Hematopoietic multipotent progenitor cell treated with erythropoietin and hydrocortisone succinate and interleukin-3 and kit ligand, for 6 days (in vitro differentiated cells): ENCODE measurements around the gene ITGA2.

Experiments used
- DNase-seq: peaks from one replicate; pipeline ENCODE4 v3.0.0-alpha.2; 2015

Gene ITGA2

DNA sequence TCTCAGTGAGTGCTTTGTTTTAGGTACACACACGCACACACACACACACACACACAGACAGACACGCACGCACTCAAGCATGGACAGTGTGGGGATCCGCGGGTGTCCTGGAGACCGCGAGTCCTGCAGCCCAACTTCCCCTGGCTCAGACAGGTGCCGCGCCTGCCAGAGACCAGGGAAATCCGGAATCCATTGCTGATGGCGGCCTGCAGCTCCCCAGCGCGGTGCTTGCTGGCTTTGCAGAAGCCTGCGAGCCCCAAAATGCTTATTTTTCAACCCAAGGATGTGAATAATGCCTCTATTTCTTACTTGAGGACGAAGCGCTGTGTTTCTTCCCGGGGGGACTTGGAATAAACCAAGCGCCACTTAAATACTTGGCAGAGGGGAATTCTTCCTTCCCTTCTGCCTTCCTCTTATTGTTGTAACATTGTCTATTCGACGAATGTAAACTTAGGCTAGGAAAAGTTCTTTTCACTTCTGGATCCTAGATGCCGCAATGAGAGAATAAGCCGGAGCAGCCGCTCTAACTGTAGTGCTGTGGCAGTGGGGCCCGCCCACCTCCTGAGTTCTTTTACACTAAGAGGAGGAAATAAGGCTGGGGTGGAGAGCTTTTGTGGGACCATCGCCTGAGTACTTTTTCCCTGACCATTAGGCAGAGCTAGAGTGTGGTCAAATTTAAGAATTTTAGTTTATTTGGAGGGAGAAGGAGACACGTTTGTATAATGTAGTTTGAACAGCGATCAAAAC is 802 bp downstream of the ITGA2 start:
- peak; percentile 36 for DNase-seq

DNA sequence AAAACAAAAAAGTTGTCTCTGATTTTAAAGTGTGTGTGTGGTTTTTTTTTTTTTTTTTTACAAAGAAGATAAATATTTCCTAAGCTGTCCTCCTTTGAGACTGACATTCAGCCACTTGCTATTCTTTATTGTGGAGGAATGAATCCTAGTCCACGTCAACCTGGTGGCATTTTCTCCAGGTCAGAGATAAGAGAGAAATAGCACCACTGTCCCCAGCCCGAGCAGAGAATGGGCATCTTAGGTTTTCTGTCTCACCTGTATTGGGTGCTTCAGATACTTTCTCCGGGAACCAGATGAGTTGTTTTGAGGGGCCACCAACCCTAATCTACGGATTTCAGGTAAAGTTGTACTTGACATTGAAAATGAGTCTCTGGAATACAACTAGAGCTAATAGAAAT is 1.4 kb downstream of the ITGA2 start:
- DNase-seq, result no peak

DNA sequence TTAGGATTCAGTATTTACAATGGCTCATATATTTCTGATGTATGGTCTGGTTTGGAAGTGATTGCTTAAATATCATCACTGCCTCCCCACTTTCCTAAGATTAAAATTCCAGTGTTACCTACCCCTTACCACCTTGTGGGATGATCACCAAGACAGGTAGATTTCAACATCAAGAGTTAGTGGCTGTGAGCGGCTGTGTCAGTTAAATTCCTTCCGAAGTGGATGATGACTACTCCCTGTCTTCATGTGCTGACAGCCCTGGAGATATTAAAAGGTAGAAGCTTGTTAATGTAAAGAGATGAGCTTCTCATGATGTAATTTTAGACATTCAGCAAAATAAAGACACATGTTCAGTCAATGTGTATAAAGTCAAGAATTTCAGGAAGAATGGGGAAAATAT is 4.2 kb downstream of the ITGA2 start:
- no peak for DNase-seq

DNA sequence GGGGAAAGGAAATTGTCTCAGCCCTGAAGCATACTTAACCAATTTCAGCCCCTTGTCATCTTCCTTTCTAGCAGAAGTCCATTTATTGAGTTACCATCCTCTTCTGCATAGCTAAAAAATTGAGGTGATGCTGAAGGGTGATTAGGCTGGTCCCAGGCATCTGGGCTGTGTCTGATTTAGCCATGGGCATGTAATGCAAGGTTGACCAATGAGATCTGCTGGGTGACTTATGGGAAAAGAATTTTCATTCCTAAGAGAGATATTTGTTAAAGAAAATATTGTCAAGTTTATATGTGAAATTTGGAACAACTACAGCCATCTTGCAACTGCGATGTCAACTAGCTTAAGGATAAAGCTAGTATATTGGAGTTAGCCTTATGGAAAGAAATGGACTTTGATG is 5.1 kb downstream of the ITGA2 start:
- DNase-seq, result no peak

DNA sequence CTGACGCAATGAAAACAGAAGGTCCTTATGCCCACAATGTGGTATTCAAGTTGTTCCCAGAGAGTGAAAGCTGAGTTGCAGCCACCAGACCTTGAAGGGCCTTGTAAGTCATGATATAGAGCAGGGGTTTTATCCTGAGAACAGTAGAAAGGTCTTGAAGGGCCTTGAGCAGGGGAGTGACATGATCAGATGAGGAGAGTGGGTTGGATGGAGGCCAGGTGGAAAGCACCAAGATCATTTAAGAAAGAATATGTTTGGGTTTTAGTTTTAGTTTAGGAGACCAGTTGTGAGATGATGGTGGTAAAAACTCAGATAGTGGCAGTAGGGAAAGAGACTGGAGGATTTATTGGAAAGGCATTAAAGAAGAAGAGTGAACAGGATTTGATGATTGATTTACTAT is 5.9 kb downstream of the ITGA2 start:
- DNase-seq, result no peak

DNA sequence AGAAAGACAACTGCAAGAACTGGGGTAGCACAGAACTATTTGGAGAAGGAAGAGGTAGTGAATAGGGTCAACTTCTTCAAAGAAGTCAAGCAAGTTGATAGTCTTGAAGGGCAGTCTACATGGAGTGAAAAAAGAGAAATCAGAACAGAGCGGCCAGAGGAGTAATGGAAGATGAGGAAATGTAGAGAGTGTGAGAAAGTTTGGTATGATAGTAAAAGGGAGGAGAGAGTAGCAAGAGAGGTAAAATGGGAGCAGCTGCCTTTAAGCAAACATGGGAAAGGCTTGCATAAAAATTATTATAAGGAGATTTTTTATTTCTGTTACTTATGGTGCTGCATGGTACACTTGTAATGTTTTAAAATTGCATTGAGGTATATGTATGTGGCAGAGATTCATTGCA is 6.8 kb downstream of the ITGA2 start:
- DNase-seq, result no peak

DNA sequence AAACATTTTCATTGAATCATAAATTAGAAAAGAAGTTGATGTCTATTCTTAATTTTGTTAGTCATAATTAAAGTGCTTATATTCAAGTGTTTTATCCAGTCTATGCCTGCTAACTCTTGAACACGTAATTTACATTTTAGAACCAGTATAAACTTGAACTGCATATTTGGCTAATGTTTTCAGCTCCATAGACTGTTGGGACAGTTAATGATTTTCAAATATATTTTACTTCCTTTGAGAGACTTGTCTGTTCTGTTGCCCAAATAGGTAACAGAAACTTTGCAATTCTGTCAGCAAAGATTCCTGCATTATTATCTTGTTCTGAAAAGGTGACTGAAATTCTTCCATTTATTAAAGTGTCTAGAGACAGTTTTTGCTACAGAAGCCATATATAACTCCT is 7.8 kb downstream of the ITGA2 start:
- no peak for DNase-seq

DNA sequence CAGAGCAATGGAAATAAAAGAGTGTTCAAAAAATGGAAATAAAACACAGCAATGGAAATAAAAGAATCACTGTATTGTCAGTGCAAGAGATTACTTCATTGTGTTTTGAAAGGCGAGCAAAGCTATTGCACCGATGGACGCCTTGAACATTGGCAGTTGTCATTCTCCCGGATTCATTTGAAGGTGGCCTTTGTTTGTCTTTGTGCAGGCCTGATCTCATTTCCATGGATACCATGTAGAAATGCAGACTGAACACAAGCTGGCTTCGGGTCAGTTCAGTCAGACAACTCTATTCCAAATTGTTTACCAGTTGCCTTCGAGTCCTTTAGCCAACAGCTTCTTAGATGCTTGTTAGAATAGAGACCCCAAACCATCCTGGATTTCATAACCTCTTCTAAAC is 8.3 kb downstream of the ITGA2 start:
- DNase-seq, result no peak

DNA sequence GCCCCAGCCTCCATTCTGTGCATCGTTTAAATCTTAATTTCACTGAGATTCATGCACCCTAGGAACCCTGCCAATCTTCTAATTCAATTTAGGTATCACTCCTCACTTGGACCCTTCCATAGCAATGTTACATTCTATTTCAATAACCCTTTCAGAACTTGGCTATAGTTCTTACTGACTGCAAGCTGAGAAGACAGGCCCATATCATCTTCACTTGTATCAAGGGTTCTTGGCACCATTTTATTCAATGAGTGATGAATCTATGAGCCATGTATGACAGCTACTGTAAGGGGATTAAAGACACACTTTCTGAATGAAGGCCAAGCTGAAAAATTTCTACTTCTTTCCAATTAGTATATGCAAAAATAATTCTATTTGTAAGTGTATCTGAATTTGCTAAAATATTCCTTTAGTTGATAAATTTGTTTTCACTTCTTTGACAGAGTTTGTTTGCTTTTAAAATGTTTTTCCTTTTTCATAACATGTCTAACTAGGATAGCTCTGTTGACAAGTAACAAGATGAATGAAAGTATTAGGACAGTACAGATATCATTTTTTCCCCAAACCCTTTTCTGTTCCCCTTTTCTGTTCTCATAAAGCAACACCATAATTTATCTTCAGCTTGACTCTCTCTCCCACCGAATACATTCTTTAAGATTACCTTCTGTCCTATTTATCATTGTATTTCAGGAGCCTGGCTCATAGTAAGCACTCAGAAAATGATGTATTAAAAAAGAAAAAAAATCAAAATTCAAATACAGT is 9.6 kb downstream of the ITGA2 start:
- no peak for DNase-seq

DNA sequence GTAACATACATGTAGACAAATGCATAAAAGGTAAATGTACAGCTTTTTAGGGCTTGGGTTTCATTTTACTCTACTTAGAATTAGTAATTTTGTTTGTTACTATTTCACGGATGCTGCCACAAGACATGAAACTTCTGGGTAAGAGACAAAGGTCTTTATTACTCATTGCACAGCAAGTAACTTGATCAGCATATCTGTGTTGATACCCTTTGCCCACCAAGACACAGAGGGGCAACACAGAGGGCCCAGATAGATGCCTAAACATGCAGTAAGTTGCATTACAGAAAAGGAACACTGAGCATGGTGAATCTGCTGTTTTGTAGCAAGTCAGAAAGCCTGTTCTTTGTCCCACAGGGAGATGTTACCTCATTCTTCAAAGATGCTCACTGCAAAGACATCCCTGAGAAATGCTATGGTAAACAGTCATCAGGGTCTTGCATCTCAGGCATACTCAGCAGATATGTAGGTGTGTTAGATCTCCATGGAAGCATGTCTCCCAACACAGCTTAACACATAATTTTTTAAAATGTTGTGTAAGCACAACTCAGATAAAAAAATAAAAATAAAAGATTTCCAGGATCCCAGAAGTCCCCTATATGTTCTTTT is 10.3 kb downstream of the ITGA2 start:
- no peak for DNase-seq

DNA sequence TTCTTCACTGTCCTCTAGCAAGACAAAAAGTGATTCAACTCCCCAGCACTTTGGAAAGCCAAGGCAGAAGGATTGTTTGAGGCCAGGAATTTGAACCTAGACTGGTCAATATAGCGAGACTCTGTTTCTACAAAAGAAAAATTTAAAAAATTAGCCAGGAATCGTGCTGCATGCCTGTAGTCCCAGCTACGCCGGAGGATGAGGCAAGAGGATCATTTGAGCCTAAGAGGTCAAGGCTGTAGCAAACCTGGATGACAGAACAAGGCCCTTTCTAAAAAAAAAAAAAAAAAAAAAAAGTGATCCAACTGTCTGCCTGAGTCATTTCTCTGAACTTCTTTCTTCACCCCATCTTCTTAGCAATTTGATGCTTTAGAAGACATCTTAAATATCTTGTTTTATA is 12.4 kb downstream of the ITGA2 start:
- no peak for DNase-seq

DNA sequence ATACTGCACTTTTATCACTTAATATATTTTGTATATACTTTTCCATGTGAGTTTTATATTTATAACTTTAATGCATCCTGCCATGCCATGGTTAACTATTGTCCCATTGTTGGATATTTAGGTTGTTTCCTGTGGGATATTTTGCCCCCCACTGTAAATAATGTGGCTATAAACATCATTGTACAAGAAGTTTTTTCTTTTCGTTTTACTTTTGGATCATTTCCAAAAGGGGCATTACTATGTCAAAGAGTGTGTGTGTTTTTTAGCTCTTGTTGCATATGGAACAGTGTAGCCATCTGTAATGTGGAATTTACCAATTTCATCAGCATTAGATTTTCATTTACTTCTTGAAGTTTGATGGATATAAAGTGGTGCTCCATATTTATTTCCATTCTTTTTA is 13.3 kb downstream of the ITGA2 start:
- no peak for DNase-seq

DNA sequence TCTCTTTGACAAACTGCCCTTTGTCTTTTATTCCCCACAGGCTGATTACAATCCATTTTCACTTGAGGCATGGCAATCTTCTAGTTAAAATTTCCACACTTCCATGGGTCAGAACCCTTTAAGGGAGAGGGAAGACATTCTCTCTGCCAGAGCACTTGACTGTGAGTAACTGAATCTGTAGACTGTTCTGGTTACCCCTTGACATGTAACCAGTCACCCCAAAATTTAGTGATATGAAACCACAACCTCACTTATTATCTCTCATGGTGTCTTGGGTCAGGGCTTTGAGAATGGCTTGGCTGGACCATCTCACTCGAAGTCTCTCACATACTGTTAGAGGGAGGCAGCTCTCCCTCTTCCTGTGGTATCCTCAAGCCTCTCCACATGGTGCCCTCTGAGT is 14.0 kb downstream of the ITGA2 start:
- DNase-seq, result no peak

DNA sequence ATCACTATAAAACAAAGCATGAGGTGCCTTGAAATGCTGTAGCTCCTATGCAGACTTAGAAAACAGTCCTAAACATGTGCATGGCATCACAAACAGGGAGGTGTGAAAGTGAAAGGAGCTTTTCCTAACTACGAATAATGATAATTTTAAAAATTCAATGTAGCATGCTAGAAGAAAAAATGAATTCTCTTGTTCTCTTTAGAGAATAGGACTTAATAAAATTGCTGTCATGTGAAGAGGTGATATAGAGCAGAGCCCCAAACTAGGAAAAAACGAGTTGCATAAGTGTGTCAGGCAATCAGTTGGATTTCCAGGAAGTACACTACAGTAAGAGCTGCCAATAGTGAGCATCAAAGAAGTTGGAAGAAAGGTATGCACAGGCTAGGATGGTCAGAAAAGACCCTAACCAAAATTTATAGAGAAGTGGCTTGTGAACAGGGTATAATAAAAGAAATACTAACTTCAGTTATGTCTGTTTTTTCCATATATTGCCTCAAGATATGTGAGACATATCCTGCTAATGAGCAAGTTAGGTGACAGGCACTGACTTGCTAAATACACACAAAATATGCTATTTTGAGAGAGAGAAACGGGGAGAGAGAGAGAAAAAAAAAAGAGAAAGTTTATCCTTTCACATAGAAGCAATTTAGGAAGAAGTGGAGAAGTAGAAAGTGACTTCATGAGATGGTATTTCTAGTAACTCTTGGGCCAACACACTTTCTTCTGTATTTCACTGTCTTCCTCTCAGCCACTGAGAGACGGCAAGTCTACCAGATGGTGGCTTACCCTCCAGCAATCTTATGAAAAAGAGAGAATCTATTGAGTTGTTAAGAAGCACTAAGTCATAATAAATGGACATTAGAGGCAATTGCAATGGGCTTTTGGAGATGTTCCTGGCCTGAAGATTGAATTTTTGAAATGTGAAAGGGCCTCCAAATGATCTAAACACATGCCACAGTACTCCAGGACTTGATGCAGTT is 18.0 kb downstream of the ITGA2 start:
- no peak for DNase-seq

DNA sequence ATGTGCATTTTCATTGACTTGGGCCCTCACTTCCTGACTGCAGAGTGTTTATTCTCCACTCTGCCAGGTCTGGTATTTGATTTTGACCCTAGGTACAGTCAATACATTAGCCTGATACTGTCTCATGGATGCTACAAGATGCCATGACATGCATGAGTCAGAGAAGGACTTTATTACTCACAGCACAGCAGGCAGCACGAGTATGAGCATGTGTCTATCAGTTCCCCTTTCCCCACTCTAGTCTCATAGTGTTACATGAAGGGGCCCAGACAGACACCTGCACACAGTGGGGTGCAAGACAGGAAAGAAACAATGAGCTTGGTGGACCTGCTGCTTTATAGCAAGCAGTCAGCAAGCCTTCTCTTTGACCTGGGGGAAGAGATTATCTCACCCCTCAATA is 19.6 kb downstream of the ITGA2 start:
- no peak for DNase-seq

DNA sequence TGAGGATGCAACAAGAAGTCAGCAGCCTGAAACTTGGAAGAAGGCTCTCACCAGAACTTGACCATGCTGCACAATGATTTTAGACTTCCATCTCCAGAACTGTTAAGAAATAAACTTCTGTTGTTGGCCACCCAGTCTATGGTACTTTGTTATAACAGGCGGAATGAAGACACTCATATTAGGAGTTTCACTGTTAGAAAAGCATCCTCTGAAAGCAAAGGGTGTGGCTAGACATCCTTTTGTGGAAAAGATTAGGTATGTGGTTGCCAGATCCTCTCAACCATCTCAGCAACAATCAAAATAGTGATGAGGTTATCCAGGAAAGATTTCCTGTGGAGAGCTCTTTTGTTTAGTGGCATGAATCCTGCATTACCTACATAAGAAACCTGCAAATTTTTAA is 20.7 kb downstream of the ITGA2 start:
- DNase-seq, result no peak

DNA sequence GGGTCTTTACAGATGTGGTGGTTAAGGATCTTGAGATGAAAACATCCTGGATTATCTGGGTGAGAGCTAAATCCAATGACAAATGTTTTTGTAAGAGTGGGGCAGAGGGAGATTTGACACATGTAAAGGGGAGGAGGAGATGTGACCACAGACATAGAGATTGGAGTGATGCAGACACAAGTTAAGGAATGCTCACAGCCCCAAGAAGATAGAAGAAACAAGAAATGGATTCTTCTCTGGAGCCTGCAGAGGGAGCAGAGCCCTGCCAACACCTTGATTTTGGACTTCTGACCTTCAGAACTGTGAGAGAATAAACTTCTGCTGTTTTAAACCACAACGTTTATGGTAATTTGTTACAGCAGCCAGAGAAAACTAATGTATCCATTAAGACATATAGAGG is 21.7 kb downstream of the ITGA2 start:
- DNase-seq, result no peak

DNA sequence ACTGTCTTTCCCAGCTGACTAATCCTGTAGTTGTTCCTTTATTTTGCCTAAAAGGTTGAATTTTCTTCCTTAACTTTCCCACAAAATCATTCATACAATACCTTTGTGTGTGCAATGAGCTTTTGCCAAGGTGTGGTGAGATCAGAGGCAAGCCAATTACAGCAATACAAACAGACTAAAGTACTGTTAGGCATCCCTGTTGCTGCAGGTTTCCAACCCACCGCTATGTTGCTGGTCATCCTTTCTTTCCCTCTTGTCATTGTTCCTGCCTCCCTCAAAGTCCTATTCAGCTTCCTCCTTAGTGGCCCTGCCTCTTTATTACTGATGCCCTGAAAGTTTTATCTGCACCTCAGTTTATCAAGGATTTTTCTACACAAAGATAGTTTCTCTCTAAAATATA is 22.1 kb downstream of the ITGA2 start:
- no peak for DNase-seq

DNA sequence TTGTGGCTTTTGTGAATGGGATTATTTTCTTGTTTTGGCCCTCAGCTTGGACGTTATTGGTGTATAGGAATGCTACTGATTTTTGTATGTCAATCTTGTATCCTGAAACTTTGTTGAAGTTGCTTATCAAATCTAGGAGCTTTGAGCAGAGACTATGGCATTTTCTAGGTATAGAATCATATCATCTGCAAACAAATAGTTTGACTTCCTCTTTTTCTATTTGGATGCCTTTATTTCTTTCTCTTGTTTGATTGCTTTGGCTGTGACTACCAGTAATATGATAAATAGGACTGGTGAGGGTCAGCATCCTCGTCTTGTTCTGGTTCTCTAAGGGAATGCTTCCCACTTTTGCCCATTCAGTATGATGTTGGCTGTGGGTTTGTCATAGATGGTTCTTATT is 24.7 kb downstream of the ITGA2 start:
- no peak for DNase-seq

DNA sequence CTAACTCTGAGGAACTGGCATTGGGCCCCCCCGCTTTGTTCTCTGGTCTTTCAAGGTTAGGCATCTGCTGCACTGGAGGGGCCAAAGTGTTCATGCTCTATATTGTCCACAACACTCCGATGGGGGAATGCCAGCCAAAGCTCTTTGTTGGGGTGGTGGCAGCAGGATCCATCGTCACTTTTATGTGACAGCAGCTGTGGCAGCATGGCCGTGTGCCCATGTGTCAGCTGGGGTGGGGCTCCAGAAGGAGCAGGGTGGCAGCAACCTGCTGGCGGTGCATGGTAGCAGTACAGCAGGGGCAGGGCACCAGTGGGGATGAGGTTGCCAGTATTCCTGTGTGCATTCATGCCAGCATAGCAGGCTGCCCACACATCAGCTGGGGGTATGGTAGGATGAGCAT is 28.2 kb downstream of the ITGA2 start:
- no peak for DNase-seq

DNA sequence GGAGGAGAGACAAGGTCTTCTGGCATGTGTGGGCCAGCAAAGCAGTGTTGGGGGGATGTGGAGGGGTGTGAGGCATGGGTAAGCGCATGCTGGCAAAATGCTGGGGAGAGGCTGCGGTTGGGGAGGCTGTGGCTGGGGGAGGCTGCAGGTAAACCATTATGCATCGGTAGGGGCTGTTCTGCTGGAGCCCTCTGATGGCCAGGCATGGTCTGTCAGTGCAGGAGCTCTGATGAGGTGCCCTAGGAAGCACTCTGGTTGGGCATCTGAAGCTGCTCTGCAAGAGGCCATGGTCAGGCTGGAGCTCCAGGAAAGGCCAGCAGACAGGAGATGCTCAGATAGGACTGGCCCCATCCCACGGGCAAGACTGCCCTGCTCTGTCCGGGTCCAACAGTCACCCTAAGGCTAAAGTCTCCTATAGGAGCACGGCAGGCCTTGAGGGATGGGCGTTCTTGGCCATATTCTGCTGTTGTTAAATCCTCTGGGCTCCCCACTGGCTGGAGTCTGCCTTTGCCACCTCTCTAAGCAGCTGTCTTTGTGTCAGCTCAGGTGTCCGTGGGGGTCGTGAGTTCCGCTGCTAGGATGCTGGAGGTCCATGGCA is 28.7 kb downstream of the ITGA2 start:
- DNase-seq, result no peak

DNA sequence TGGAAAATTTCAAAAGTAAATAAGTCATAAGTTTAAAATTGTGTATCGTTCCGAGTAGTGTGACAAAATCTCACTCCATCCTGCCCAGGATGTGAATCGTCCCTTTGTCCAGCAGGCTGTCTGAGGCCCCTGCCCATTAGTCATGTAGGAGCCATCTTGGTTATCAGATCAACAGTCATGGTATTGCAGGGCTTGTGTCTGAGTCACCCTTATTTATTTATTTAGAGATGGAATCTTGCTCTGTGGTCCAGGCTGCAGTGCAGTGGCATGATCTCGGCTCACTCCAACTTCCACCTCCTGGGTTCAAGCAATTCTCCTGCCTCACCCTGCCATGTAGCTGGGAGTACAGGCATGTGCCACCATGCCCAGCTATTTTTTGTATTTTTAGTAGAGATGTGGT is 30.2 kb downstream of the ITGA2 start:
- DNase-seq, result peak; percentile 28
